ENCODE measurements around the gene RFNG. TPM values are rescaled to one million over a fixed set of nuclear protein-coding genes. Genes with fewer than 3 reads are reported as not detected.

RFNG gene
- total RNA-seq, 1 experiment from 2014 or later, result 31.5 TPM

DNA sequence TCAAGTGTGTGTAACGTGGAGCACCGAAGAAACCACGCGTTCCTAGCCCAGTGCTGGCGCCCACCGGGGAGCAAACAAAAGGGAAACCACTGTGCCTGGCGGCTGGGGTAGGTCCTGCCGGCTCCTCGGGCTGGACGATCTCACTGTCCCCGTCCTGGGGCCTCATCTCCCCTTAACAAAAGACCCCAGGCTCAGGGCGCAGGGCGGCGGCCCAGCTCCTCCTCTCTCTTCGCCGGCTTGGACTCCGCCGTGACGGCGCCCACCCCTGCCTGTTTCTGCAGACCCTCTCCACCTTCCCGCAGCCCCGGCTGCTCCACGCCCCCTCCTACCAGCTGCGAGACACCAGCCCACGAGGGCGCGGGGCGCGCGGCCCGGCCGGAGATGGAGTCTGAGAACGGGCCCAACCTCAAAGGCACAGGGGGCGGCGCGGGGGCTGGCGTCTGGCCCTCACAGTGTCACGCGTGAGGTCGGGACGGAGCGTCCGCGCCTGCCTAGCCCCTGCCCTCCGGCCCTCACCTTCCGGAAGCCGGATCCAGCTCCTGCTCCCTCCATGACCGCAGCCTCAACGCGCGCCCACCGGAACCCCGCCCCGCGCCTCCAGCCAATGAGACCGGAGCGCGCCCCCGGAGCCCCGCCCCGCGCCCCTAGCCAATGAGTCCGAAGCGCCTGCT is 29.2 kb downstream of the RFNG start, which contains the start of gene CENPX:
Gene CENPX, minus strand, starts transcription at position 569 of the 671 bp plus-strand sequence. Its CDS starts 17 bp downstream, at position 552.
- no peak for TF ChIP-seq EZH2 (IDR thresholded peaks at IDR 0.05; ENCODE audit: borderline replicate concordance, low read depth, low read length, poor library complexity, severe bottlenecking)
- TF ChIP-seq, protein P1, sequence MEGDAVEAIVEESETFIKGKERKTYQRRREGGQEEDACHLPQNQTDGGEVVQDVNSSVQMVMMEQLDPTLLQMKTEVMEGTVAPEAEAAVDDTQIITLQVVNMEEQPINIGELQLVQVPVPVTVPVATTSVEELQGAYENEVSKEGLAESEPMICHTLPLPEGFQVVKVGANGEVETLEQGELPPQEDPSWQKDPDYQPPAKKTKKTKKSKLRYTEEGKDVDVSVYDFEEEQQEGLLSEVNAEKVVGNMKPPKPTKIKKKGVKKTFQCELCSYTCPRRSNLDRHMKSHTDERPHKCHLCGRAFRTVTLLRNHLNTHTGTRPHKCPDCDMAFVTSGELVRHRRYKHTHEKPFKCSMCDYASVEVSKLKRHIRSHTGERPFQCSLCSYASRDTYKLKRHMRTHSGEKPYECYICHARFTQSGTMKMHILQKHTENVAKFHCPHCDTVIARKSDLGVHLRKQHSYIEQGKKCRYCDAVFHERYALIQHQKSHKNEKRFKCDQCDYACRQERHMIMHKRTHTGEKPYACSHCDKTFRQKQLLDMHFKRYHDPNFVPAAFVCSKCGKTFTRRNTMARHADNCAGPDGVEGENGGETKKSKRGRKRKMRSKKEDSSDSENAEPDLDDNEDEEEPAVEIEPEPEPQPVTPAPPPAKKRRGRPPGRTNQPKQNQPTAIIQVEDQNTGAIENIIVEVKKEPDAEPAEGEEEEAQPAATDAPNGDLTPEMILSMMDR (conservative IDR thresholded peaks at IDR 0.05; ENCODE audit: low read depth, low read length), result no peak
- Histone ChIP-seq H3K36me3 (ENCODE audit: insufficient read depth, low read length, poor library complexity, severe bottlenecking) (peaks cover 13% of the 10 kb centered on the region), H3K27me3 (replicated peaks; ENCODE audit: insufficient read depth, low read depth, low read length, poor library complexity) (no peaks in the 10 kb centered on the region), H3K4me3 (ENCODE audit: low read depth, low read length, poor library complexity, severe bottlenecking) (peak within 1 kb of the TSS; percentile 97), H3K4me1 (ENCODE audit: insufficient read depth, low read length, poor library complexity, severe bottlenecking) (peaks cover 20% of the 10 kb centered on the region), H3K27ac (ENCODE audit: low read depth, low read length, poor library complexity, severe bottlenecking) (peak within 1 kb of the TSS; percentile 75), H3K9me3 (ENCODE audit: low read depth, low read length, poor library complexity, severe bottlenecking) (no peaks in the 10 kb centered on the region)
- ChIA-PET CTCF (interaction anchor here (0.5 to 4.1 kb wide), 4 partner anchors 8 to 63 kb away, joined by 6 to 23 read pairs (median 6); partner anchors contain the start of gene DCXR), POLR2A (ENCODE audit: low non-redundant PET) (interaction anchor here (0.6 to 1.2 kb wide), 3 partner anchors 15 to 119 kb away, joined by 3 to 23 read pairs (median 3); partner anchors contain the start of gene DCXR)
- no peak for DNase-seq (ENCODE audit: low spot score)
- intact Hi-C loops (cut with micrococcal nuclease; ENCODE audit: unreplicated experiment), result loop anchor here (5.0 kb wide), 1 partner anchor 65 kb away; no protein-coding TSS in a partner anchor
- TSS peak; percentile 37 for BruUV-seq (replicated peaks)

DNA sequence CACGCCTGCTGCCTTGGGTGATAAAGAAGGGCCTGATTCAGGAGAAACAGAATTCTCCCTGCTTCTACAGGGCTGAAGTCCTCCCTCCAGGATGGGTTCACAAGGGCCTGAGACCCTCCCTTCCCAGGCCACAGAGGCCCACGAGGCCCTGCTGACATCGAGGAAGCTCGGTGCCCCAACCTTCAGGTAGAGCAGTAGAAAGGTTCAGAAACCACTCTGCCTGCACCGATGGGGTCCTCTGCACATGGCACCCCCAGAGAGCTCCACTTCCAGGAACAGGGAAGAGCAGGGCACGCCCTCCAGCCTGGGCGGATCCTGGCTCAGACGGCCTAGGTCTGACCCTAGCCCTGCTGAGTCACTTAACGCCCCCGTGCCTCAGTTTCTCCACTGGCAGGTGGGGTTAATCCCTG is 29.7 kb downstream of the RFNG start:
- no peak for TF ChIP-seq EZH2 (IDR thresholded peaks at IDR 0.05; ENCODE audit: borderline replicate concordance, low read depth, low read length, poor library complexity, severe bottlenecking)
- TF ChIP-seq, protein P1 (conservative IDR thresholded peaks at IDR 0.05; ENCODE audit: low read depth, low read length), result no peak
- peaks cover 9% of the 10 kb centered on the region for H3K36me3 ChIP-seq (ENCODE audit: insufficient read depth, low read length, poor library complexity, severe bottlenecking)
- DNase-seq (ENCODE audit: low spot score), result no peak
- CTCF ChIA-PET, result interaction anchor here (1.0 to 4.1 kb wide), 2 partner anchors 9 to 62 kb away, joined by 7 to 23 read pairs; no protein-coding TSS in a partner anchor
- intact Hi-C loops (cut with micrococcal nuclease; ENCODE audit: unreplicated experiment), result loop anchor here (5.0 kb wide), 1 partner anchor 65 kb away; no protein-coding TSS in a partner anchor
- POLR2A ChIA-PET (ENCODE audit: low non-redundant PET), result no interaction called here
- H3K4me1 ChIP-seq (ENCODE audit: insufficient read depth, low read length, poor library complexity, severe bottlenecking), result peaks cover 20% of the 10 kb centered on the region
- no peaks in the 10 kb centered on the region for H3K27me3 ChIP-seq (replicated peaks; ENCODE audit: insufficient read depth, low read depth, low read length, poor library complexity)
- BruUV-seq (replicated peaks), result no TSS peak
- H3K27ac ChIP-seq (ENCODE audit: low read depth, low read length, poor library complexity, severe bottlenecking), result peak overlapping the region; percentile 75
- no peaks in the 10 kb centered on the region for H3K9me3 ChIP-seq (ENCODE audit: low read depth, low read length, poor library complexity, severe bottlenecking)
- peak overlapping the region; percentile 97 for H3K4me3 ChIP-seq (ENCODE audit: low read depth, low read length, poor library complexity, severe bottlenecking)

DNA sequence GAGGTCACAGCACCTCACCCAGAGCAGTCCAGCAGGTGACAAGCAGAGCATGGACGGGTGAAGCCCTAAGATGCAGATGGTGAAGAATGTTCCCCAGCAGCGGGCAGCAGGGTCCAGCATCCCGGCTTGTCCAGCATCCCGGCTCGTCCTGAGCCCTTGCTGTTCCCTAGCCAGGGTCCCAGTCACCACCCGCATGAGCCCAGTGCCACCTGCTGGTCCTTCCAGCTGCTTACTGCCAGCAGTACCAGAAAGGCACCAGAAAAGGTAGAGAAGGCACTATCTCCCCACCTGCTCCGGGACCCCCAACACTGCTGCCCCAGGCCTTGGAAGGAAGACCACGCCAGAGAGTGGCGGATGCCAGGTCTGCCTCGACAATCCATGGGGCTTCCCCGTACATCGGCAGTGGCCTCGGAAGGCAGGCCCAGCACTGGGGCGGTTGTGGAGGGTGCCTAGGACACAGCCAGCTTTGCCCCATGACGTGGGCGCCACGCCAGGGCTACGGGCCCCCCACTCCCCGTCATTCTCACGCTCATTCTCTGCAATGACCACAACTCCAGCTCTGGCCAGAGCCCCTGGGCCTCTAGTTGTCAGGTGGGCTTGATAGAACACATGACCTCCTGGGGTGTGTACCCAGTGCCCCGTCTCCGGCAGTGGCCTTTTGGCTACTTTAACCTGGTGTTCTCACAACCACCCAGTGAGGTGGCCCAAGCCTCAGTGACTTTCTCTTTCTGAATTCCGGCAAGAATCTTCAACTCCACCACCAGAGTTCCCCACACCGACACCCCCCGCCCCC is 30.3 kb downstream of the RFNG start:
- no peaks in the 10 kb centered on the region for H3K9me3 ChIP-seq (ENCODE audit: low read depth, low read length, poor library complexity, severe bottlenecking)
- CTCF ChIA-PET, result interaction anchor here (0.7 to 4.1 kb wide), 3 partner anchors 9 to 62 kb away, joined by 3 to 23 read pairs (median 7); no protein-coding TSS in a partner anchor
- TF ChIP-seq EZH2 (IDR thresholded peaks at IDR 0.05; ENCODE audit: borderline replicate concordance, low read depth, low read length, poor library complexity, severe bottlenecking), result no peak
- TF ChIP-seq, protein P1 (conservative IDR thresholded peaks at IDR 0.05; ENCODE audit: low read depth, low read length), result peak; percentile 66
- no TSS peak for BruUV-seq (replicated peaks)
- no peaks in the 10 kb centered on the region for H3K27me3 ChIP-seq (replicated peaks; ENCODE audit: insufficient read depth, low read depth, low read length, poor library complexity)
- POLR2A ChIA-PET (ENCODE audit: low non-redundant PET), result no interaction called here
- H3K4me1 ChIP-seq (ENCODE audit: insufficient read depth, low read length, poor library complexity, severe bottlenecking), result peaks cover 20% of the 10 kb centered on the region
- peak overlapping the region; percentile 97 for H3K4me3 ChIP-seq (ENCODE audit: low read depth, low read length, poor library complexity, severe bottlenecking)
- peak; percentile 69 for DNase-seq (ENCODE audit: low spot score)
- intact Hi-C loops (cut with micrococcal nuclease; ENCODE audit: unreplicated experiment), result loop anchor here (5.0 kb wide), 1 partner anchor 64 kb away; no protein-coding TSS in a partner anchor
- H3K36me3 ChIP-seq (ENCODE audit: insufficient read depth, low read length, poor library complexity, severe bottlenecking), result peaks cover 8% of the 10 kb centered on the region
- peak overlapping the region; percentile 75 for H3K27ac ChIP-seq (ENCODE audit: low read depth, low read length, poor library complexity, severe bottlenecking)

Measured in A673 (cell line).